ENCODE measurements around the gene CTSV.
"Not testable (repeated sequence)": the region's sequence is repeated elsewhere in the genome, so short reads cannot be mapped to it uniquely, and the experiment has no call there.

The CTSV gene

DNA sequence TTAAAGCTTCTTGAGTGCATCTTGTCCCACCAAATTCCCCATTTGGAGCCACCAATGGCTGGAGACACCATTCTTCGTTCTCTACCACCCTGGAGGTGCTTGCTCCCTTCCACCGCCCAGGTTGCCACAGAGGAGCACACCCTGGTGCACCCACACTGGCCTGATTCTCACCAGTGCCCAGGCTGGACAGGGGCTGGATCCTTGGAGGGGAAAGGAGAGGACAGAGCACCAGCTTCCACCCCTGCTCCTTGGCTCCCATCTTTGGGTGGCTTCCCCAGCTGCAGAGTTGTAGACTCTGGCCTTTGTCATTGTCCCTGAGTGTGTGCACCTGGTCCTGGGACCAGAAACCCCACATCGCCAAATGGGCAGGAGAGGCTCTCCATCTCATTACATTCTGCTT lies 21.9 kb upstream of the CTSV start:
- CTCF ChIA-PET, result no interaction called here
- H3K9me3 Mint-ChIP-seq, result peaks cover 4% of the 10 kb centered on the region
- no peak overlapping the region for H3K27ac Mint-ChIP-seq
- H3K4me1 Mint-ChIP-seq, result no peaks in the 10 kb centered on the region
- H3K4me3 Mint-ChIP-seq, result no peak overlapping the region
- peaks cover 14% of the 10 kb centered on the region for H3K27me3 Mint-ChIP-seq
- DNase-seq, result no peak
- no peaks in the 10 kb centered on the region for H3K36me3 Mint-ChIP-seq

DNA sequence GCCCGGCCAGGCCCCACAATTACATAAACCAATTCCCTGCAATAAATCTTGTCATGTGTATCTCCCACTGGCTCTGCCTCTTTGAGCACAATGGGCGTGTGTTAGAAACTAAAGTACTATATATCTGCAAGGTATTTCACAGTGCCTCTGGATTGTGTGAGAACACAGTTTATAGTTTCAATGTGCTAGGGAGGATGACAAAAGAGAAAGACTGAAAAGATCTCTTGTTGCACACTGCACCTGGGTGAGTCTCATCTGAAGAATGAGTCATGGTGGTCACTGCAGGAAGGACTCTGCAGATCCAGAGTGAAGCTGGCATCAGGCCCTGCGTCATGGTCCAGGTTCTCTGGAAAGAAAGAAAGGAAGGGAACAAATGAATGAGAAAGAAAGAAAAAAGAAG lies 20.7 kb upstream of the CTSV start:
- no peak for DNase-seq
- peaks cover 14% of the 10 kb centered on the region for H3K27me3 Mint-ChIP-seq
- no peaks in the 10 kb centered on the region for H3K36me3 Mint-ChIP-seq
- H3K27ac Mint-ChIP-seq, result no peak overlapping the region
- H3K9me3 Mint-ChIP-seq, result no peaks in the 10 kb centered on the region
- no peak overlapping the region for H3K4me3 Mint-ChIP-seq
- CTCF ChIA-PET, result no interaction called here
- H3K4me1 Mint-ChIP-seq, result no peaks in the 10 kb centered on the region

GRCh38 chr9:97057651-97058050 lies 18.7 kb upstream of the CTSV start:
- H3K27ac Mint-ChIP-seq, result no peak overlapping the region
- CTCF ChIA-PET, result no interaction called here
- no peaks in the 10 kb centered on the region for H3K4me1 Mint-ChIP-seq
- no peak for DNase-seq
- H3K27me3 Mint-ChIP-seq, result peaks cover 24% of the 10 kb centered on the region
- H3K36me3 Mint-ChIP-seq, result no peaks in the 10 kb centered on the region
- H3K9me3 Mint-ChIP-seq, result no peaks in the 10 kb centered on the region
- H3K4me3 Mint-ChIP-seq, result no peak overlapping the region

DNA sequence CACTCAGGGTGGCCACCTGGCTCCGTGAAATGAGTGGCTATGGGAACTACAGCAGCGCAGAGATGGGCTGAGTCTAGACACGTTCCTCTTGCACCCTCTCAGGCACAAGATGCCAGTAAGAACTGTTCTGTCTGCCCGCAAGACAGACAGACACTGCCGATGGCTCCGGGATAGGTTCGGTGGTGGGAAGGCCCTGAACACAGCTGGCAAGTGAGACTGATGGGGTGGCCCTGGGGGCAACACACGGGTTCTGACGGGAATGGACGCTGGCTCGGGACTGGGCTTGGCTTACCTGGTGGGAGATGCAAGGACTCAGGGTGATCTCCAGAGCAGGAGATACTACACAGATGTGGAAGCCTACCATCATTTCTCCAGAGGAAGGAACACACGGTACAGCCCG lies 16.9 kb upstream of the CTSV start:
- H3K36me3 Mint-ChIP-seq, CTCF ChIA-PET: not testable (repeated sequence)

GRCh38 chr9:97053717-97054116 lies 14.8 kb upstream of the CTSV start:
- Mint-ChIP-seq H3K27ac (no peak overlapping the region), H3K36me3 (no peaks in the 10 kb centered on the region), H3K4me3 (no peak overlapping the region), H3K4me1 (no peaks in the 10 kb centered on the region), H3K9me3 (no peaks in the 10 kb centered on the region), H3K27me3 (peaks cover 28% of the 10 kb centered on the region)
- CTCF ChIA-PET, result no interaction called here
- DNase-seq, result no peak

More for the DNA sequence above, 16.9 kb upstream of the CTSV start:
- H3K4me3 Mint-ChIP-seq, DNase-seq, H3K27ac Mint-ChIP-seq, H3K9me3 Mint-ChIP-seq, H3K4me1 Mint-ChIP-seq: not testable (repeated sequence)
- H3K27me3 Mint-ChIP-seq, result peaks cover 33% of the 10 kb centered on the region

DNA sequence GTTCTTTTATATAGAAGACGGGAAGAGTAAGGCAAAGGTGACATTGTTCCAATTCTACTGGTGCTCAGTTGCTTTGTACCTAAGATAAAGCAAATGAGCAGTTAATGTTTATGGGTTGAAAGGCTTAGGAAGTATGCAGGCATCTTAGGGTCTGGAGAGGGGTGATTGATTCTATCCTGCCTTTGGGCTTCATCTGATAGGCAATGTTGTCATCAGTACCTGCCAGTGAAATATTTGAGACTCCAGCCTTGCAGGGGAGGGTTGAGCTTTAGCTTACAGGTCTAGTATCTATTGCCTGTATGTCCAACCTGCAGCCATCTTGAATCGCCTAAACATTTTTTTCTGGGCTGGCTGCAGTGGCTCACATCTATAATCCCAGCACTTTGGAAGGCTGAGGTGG lies 13.8 kb upstream of the CTSV start:
- no peaks in the 10 kb centered on the region for H3K9me3 Mint-ChIP-seq
- H3K4me1 Mint-ChIP-seq, result no peaks in the 10 kb centered on the region
- no peak overlapping the region for H3K4me3 Mint-ChIP-seq
- H3K36me3 Mint-ChIP-seq, result no peaks in the 10 kb centered on the region
- peaks cover 32% of the 10 kb centered on the region for H3K27me3 Mint-ChIP-seq
- no peak for DNase-seq
- H3K27ac Mint-ChIP-seq, result no peak overlapping the region
- CTCF ChIA-PET, result no interaction called here

DNA sequence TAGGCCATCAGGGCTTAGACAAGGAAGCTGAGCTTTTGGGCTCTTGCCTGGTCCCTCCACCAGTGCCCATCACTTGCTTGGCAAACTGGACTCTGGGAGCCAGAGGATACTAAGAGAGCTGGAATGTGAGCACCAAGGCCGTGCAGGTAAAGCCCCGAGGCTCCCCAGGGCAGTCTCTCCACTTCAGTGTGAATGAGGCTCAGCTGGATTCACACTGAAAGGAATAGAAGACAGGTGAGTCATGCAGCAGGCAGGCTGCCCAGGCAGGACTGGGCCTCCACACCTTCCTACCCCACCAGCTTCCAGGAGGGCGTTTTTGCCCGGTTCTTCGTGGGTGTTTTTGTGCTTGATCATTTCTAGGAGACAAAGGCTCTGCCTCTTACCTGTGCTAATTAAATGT lies 7.3 kb upstream of the CTSV start:
- CTCF ChIA-PET, result no interaction called here
- no peak for DNase-seq
- Mint-ChIP-seq H3K27me3 (peaks cover 47% of the 10 kb centered on the region), H3K27ac (no peak overlapping the region), H3K4me1 (no peaks in the 10 kb centered on the region), H3K4me3 (no peak overlapping the region), H3K36me3 (no peaks in the 10 kb centered on the region), H3K9me3 (no peaks in the 10 kb centered on the region)

DNA sequence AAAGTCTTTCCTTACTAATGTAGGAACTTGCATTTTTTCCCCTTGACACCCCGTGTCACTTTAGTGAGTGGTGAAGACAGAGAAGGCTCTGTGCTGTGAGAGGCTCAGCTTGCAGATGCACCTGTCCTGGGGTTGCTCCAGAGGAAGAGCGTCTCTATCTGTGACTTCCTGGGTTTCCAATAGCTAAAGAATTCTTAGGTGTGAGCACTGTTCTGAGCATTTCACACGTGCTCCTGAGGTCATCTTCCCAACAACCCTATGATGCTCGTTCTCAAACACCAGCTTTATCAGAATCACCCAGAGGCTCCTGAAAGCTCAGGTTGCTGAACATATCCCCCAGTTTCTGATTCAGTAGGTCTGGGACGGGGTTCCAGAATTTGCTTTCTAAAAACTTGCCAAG lies 6.4 kb upstream of the CTSV start:
- H3K4me3 Mint-ChIP-seq, result no peak overlapping the region
- DNase-seq, result no peak
- peaks cover 47% of the 10 kb centered on the region for H3K27me3 Mint-ChIP-seq
- H3K4me1 Mint-ChIP-seq, result no peaks in the 10 kb centered on the region
- no peak overlapping the region for H3K27ac Mint-ChIP-seq
- H3K36me3 Mint-ChIP-seq, result no peaks in the 10 kb centered on the region
- CTCF ChIA-PET, result no interaction called here
- no peaks in the 10 kb centered on the region for H3K9me3 Mint-ChIP-seq

DNA sequence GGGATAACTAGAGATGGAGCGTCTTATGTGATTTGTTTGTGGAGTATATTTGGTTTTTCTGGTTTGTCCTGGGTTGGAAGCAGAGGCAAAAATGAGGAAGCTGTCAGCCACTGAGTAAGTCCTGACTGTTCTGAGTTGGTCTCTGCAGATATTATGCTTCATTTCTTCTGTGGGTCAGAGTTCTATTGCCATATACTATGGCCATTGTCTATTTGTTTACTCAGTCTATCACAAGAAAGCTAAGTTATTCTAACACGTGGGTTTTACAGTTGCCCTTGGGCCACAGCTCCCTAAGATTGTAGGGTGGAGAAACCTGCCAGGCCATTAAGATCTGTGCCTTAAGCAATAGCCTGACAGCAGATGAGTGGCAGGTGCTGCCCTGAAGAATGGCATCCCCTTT lies 3.0 kb upstream of the CTSV start:
- no peaks in the 10 kb centered on the region for H3K36me3 Mint-ChIP-seq
- H3K4me3 Mint-ChIP-seq, result no peak overlapping the region
- no peak for DNase-seq
- H3K27me3 Mint-ChIP-seq, result peaks cover 67% of the 10 kb centered on the region
- peaks cover 7% of the 10 kb centered on the region for H3K4me1 Mint-ChIP-seq
- no peak overlapping the region for H3K27ac Mint-ChIP-seq
- CTCF ChIA-PET, result no interaction called here
- H3K9me3 Mint-ChIP-seq, result no peaks in the 10 kb centered on the region

GRCh38 chr9:97039514-97039860 lies 545 bp upstream of the CTSV start:
- Mint-ChIP-seq H3K4me1 (peaks cover 7% of the 10 kb centered on the region), H3K27me3 (peaks cover 52% of the 10 kb centered on the region), H3K36me3 (no peaks in the 10 kb centered on the region), H3K27ac (no peak overlapping the region), H3K9me3 (no peaks in the 10 kb centered on the region), H3K4me3 (peak overlapping the region; percentile 84)
- CTCF ChIA-PET, result no interaction called here
- no peak for DNase-seq

DNA sequence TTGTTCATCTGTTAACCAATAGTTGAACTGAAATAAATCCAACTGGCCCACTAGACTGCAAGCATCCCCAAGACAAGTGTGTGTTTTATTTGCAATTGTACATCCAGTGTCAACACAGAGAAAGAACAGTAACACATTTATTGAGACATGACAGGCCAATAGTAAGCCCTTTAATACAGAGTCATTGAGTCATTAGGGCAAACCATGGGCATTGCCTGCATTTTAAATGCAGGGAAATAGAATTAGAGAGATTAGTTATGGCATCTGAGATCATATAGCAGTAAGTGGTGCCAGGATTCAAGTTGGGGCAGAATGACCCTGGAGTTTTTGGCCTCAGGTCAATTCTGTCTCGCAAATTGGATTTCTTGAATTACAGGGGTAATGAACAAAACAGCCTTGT lies 15.4 kb downstream of the CTSV start:
- H3K4me3 Mint-ChIP-seq, H3K9me3 Mint-ChIP-seq, H3K4me1 Mint-ChIP-seq, DNase-seq, H3K27me3 Mint-ChIP-seq, CTCF ChIA-PET, H3K27ac Mint-ChIP-seq, H3K36me3 Mint-ChIP-seq: not testable (repeated sequence)

GRCh38 chr9:97013151-97014132 lies 25.5 kb downstream of the CTSV start:
- peak; percentile 83 for DNase-seq
- H3K36me3 Mint-ChIP-seq, CTCF ChIA-PET: not testable (repeated sequence)

GRCh38 chr9:97012617-97013016 lies 26.3 kb downstream of the CTSV start:
- peak overlapping the region; percentile 82 for H3K4me3 Mint-ChIP-seq
- H3K36me3 Mint-ChIP-seq, H3K9me3 Mint-ChIP-seq, H3K27me3 Mint-ChIP-seq, CTCF ChIA-PET: not testable (repeated sequence)
- peaks cover 15% of the 10 kb centered on the region for H3K4me1 Mint-ChIP-seq
- H3K27ac Mint-ChIP-seq, result peak overlapping the region; percentile 91
- DNase-seq, result peak; percentile 25

More at GRCh38 chr9:97013151-97014132, 25.5 kb downstream of the CTSV start:
- Mint-ChIP-seq H3K4me3 (peak overlapping the region; percentile 82), H3K27ac (peak overlapping the region; percentile 94), H3K4me1 (peaks cover 15% of the 10 kb centered on the region)
- H3K9me3 Mint-ChIP-seq, H3K27me3 Mint-ChIP-seq: not testable (repeated sequence)

DNA sequence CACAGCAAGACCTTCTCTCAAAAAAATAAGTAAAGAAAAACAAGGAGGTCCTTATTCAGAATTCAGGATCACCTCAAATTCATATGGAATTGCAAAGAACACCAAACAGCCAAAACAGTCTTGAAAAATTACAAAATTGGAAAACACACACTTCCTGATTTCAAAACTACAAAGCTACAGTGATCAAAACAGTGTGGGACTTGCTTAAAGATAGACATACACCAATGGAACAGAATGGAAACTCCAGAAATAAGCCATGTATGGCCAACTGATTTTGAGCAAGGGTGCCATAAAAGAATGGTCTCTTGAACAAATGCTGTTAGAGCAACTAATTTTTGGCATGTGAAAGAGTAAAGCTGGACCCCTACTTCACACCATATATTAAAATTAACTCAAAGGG lies 36.7 kb downstream of the CTSV start:
- H3K4me3 Mint-ChIP-seq, DNase-seq, H3K27ac Mint-ChIP-seq, CTCF ChIA-PET, H3K27me3 Mint-ChIP-seq, H3K9me3 Mint-ChIP-seq, H3K36me3 Mint-ChIP-seq: not testable (repeated sequence)
- H3K4me1 Mint-ChIP-seq, result peaks cover 14% of the 10 kb centered on the region

DNA sequence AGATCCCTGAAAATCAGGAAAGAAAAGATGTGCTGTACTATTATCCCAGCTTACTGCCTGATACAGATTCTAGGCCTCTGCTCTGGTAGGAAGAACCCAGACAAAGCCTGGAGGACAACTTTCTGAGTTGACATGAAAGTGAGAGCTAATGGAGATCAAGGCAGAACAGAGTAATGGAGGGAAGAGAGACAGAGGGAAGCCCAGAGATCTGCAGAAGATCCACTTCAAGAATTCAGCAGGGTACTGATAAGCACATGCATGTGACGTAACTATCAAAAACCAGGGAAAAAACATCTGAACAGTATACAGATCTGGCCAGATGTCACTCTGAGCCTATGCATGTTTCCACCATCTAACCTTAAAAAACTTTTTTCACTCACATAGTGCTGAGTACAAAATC lies 37.6 kb downstream of the CTSV start:
- CTCF ChIA-PET, H3K27me3 Mint-ChIP-seq, H3K27ac Mint-ChIP-seq, H3K4me3 Mint-ChIP-seq, H3K36me3 Mint-ChIP-seq, H3K9me3 Mint-ChIP-seq, DNase-seq: not testable (repeated sequence)
- peaks cover 14% of the 10 kb centered on the region for H3K4me1 Mint-ChIP-seq

All from activated naive CD4-positive, alpha-beta T cell treated with anti-CD3 and anti-CD28 coated beads, Interleukin-2, amount 10 ng/mL, durations not matched to agents 7 days and 5 days (primary cell).